ENCODE data around the gene SLC7A6OS.

SLC7A6OS gene

DNA sequence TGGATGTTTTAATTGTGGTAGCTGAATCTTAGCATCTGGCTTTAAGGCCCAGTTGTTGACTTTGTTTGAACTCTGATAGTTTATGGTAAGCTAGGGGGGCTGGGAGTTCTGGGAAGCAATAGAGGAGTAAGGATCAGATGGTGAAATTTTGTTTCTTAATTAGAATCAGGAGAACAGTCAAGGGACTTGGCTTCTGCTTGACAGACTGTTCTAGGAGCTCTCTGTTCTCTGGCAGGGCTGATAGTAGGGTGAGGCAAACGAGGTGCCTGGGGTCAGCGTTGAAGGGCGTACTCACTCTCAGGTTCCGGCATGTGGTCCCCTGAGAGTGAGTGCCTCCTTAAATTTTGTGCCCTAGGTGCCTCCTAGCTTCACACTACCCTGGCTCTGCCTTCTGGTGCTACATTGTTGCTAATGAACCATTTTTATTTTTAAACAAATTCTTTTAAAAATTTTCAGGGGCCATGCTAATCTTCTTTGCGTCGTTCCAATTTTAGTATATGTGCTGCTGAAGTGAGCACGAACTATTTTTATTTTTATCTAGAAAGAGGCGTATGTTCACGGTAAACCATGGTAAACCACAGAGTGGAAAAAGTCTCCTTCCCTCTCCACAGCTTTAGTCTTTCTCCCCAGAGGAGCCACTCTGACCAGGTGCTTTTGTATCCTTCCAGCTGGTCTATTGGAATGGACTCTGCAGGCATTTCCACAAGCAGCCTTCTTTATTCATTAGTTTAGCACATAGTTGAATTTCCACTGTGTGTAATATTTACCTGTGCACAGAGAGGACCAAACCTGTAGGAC, 26.7 kb downstream of the SLC7A6OS start:
- POLR2A ChIA-PET, result interaction anchor here (0.7 kb wide), 1 partner anchor 27 kb away, joined by 3 read pairs; the partner anchor contains the start of genes PRMT7 and SLC7A6OS
- CTCF ChIA-PET, result interaction anchor here (1.1 to 2.8 kb wide), 3 partner anchors 16 to 23 kb away, joined by 3 to 14 read pairs (median 5); partner anchors contain the start of gene SLC7A6
- H3K27ac ChIP-seq (ENCODE audit: extremely low read depth, low read depth, low read length), result no peak overlapping the region
- no peaks in the 10 kb centered on the region for H3K9me3 ChIP-seq (ENCODE audit: control insufficient read depth, insufficient read depth, low read depth, low read length)
- H3K4me1 ChIP-seq (ENCODE audit: control insufficient read depth, insufficient read depth, low read length), result no peaks in the 10 kb centered on the region
- H3K4me3 ChIP-seq (ENCODE audit: low read depth, low read length), result no peak overlapping the region
- H3K36me3 ChIP-seq (ENCODE audit: control insufficient read depth in 2 of 2, insufficient read depth in 1 of 2, low read length in 2 of 2), result peaks cover 19 to 67% of the 10 kb centered on the region in 2 experiments; a peak in 2 of 3 replicates
- TF ChIP-seq ZNF521 (tag by site-specific recombination; IDR thresholded peaks at IDR 0.05), result no peak
- TF ChIP-seq, protein P1, sequence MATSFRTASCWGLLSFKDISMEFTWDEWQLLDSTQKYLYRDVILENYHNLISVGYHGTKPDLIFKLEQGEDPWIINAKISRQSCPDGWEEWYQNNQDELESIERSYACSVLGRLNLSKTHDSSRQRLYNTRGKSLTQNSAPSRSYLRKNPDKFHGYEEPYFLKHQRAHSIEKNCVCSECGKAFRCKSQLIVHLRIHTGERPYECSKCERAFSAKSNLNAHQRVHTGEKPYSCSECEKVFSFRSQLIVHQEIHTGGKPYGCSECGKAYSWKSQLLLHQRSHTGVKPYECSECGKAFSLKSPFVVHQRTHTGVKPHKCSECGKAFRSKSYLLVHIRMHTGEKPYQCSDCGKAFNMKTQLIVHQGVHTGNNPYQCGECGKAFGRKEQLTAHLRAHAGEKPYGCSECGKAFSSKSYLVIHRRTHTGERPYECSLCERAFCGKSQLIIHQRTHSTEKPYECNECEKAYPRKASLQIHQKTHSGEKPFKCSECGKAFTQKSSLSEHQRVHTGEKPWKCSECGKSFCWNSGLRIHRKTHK (tag by site-specific recombination; IDR thresholded peaks at IDR 0.05), result no peak
- no peak for TF ChIP-seq BCL11B (tag by site-specific recombination; IDR thresholded peaks at IDR 0.05; ENCODE audit: low read depth)
- no peak for TF ChIP-seq ZNF596 (tag by site-specific recombination; IDR thresholded peaks at IDR 0.05)
- TF ChIP-seq ZNF214 (tag by site-specific recombination; IDR thresholded peaks at IDR 0.05; ENCODE audit: borderline replicate concordance), result no peak
- TF ChIP-seq, protein P2, sequence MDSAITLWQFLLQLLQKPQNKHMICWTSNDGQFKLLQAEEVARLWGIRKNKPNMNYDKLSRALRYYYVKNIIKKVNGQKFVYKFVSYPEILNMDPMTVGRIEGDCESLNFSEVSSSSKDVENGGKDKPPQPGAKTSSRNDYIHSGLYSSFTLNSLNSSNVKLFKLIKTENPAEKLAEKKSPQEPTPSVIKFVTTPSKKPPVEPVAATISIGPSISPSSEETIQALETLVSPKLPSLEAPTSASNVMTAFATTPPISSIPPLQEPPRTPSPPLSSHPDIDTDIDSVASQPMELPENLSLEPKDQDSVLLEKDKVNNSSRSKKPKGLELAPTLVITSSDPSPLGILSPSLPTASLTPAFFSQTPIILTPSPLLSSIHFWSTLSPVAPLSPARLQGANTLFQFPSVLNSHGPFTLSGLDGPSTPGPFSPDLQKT (IDR thresholded peaks at IDR 0.05; ENCODE audit: borderline replicate concordance, low read depth, low read length), result no peak
- no peak for TF ChIP-seq ZNF311 (tag by site-specific recombination; IDR thresholded peaks at IDR 0.05; ENCODE audit: borderline replicate concordance)
- no peak for TF ChIP-seq ZNF558 (tag by site-specific recombination; IDR thresholded peaks at IDR 0.05)
- no peak for TF ChIP-seq ZNF174 (tag by site-specific recombination; IDR thresholded peaks at IDR 0.05)
- TF ChIP-seq KLF7 (tag by site-specific recombination; IDR thresholded peaks at IDR 0.05; ENCODE audit: borderline replicate concordance), result no peak
- no peak for TF ChIP-seq ZNF239 (tag by site-specific recombination; IDR thresholded peaks at IDR 0.05)
- TF ChIP-seq ZNF544 (tag by site-specific recombination; IDR thresholded peaks at IDR 0.05), result no peak
- no peak for TF ChIP-seq TCF7L2 (IDR thresholded peaks at IDR 0.05; ENCODE audit: borderline replicate concordance, low read depth, low read length)
- no peak for TF ChIP-seq ZNF843 (tag by site-specific recombination; IDR thresholded peaks at IDR 0.05)
- TF ChIP-seq, protein P3, sequence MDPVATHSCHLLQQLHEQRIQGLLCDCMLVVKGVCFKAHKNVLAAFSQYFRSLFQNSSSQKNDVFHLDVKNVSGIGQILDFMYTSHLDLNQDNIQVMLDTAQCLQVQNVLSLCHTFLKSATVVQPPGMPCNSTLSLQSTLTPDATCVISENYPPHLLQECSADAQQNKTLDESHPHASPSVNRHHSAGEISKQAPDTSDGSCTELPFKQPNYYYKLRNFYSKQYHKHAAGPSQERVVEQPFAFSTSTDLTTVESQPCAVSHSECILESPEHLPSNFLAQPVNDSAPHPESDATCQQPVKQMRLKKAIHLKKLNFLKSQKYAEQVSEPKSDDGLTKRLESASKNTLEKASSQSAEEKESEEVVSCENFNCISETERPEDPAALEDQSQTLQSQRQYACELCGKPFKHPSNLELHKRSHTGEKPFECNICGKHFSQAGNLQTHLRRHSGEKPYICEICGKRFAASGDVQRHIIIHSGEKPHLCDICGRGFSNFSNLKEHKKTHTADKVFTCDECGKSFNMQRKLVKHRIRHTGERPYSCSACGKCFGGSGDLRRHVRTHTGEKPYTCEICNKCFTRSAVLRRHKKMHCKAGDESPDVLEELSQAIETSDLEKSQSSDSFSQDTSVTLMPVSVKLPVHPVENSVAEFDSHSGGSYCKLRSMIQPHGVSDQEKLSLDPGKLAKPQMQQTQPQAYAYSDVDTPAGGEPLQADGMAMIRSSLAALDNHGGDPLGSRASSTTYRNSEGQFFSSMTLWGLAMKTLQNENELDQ (tag by site-specific recombination; IDR thresholded peaks at IDR 0.05; ENCODE audit: low read depth), result no peak
- TF ChIP-seq ZNF16 (tag by site-specific recombination; IDR thresholded peaks at IDR 0.05; ENCODE audit: low read depth), result no peak
- no peak for TF ChIP-seq ZNF169 (tag by site-specific recombination; IDR thresholded peaks at IDR 0.05)
- no peak for TF ChIP-seq ZNF600 (tag by site-specific recombination; IDR thresholded peaks at IDR 0.05)
- TF ChIP-seq ZNF132 (tag by site-specific recombination; IDR thresholded peaks at IDR 0.05; ENCODE audit: borderline replicate concordance), result no peak

DNA sequence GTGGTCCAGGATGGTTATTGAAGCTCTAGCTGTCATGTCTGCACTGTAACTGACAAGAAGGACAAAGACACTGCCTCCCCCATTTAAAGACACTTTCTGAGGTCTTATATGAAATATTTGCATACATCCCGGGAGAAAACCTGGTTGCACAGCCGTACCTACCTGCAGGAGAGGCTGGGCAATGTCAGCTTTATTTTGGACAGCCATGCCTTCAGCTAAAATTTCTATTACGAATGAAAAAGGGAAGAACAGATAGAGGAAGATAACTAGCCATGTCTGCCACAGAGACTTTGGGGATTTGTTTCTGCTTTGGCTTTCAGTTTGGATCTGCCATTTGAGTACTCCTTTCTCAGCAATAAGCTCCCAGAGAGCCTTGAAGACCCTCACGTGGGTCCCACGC, 27.4 kb downstream of the SLC7A6OS start:
- H3K9me3 ChIP-seq (ENCODE audit: control insufficient read depth, insufficient read depth, low read depth, low read length), result no peaks in the 10 kb centered on the region
- H3K27ac ChIP-seq (ENCODE audit: extremely low read depth, low read depth, low read length), result no peak overlapping the region
- no peaks in the 10 kb centered on the region for H3K4me1 ChIP-seq (ENCODE audit: control insufficient read depth, insufficient read depth, low read length)
- ChIA-PET POLR2A (interaction anchor here (0.7 kb wide), 1 partner anchor 28 kb away, joined by 3 read pairs; the partner anchor contains the start of genes PRMT7 and SLC7A6OS), CTCF (interaction anchor here (1.1 to 2.8 kb wide), 3 partner anchors 17 to 22 kb away, joined by 3 to 14 read pairs (median 5); partner anchors contain the start of gene SLC7A6)
- H3K4me3 ChIP-seq (ENCODE audit: low read depth, low read length), result no peak overlapping the region
- no peak for TF ChIP-seq SCRT1 (tag by site-specific recombination; IDR thresholded peaks at IDR 0.05; ENCODE audit: borderline replicate concordance)
- peaks cover 20 to 65% of the 10 kb centered on the region in 2 experiments; a peak in 2 of 3 replicates for H3K36me3 ChIP-seq (ENCODE audit: control insufficient read depth in 2 of 2, insufficient read depth in 1 of 2, low read length in 2 of 2)

Data from HEK293 (cell line).